ENCODE results near the gene ADAM17.
"Not testable (repeated sequence)": the region's sequence is repeated elsewhere in the genome, so short reads cannot be mapped to it uniquely, and the experiment has no call there.

The ADAM17 gene

DNA sequence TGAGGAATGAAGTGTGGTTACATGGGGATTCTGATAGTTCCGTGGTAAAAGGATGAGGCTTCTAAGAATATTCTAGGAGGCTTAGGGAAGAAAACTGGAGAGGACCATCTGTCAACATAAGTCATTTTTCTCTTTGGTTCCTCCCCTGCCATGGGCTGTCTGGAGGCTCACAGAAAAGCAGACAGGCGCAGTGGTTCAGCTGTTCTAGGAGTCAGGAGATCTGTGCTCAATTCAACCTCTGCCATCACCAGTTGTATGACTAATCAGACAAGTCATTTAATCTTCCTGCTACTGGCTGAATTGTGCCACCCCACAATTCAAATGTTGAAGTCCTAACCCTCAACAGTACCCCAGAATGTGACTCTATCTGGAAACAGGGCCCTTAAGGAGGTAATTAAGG is 36.4 kb downstream of the ADAM17 start:
- no peak for DNase-seq (ENCODE audit: low spot score)

DNA sequence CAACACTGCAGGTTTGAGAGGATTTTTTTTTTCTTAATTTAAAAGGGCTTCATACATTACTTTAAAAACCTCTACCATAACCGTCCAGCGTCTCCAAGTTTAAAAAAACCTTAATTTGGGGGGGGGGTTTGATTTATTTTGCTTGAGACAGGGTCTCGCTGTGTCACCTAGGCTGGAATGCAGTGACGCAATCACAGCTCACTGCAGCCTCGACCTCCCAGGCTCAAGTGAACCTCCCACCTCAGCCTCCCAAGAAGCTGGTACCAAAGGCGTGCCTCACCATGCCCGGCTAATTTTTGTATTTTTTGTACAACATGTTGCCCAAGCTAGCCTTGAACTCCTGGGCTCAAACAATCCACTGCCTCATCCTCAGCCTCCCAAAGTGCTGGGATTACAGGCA is 36.9 kb downstream of the ADAM17 start:
- DNase-seq (ENCODE audit: low spot score), result no peak

DNA sequence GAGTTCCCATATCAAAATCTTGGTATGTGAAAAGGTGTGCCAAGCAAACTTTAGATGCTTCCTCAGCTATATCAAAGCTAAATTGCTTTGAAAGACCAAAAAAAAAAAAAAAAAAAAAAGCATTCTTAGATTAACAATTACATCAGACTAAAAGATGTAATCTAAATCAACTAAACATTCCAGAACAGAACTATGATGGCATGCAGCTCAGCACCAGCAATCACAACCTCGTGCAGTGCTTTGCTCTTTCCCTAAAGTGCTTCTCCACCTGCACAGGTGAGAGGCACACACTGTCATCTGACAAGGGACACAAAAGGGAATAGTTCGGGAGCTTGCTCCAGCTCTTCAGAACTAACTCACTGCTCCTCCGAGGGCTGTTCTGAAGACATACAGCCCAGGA is 37.5 kb downstream of the ADAM17 start:
- DNase-seq (ENCODE audit: low spot score), result no peak

DNA sequence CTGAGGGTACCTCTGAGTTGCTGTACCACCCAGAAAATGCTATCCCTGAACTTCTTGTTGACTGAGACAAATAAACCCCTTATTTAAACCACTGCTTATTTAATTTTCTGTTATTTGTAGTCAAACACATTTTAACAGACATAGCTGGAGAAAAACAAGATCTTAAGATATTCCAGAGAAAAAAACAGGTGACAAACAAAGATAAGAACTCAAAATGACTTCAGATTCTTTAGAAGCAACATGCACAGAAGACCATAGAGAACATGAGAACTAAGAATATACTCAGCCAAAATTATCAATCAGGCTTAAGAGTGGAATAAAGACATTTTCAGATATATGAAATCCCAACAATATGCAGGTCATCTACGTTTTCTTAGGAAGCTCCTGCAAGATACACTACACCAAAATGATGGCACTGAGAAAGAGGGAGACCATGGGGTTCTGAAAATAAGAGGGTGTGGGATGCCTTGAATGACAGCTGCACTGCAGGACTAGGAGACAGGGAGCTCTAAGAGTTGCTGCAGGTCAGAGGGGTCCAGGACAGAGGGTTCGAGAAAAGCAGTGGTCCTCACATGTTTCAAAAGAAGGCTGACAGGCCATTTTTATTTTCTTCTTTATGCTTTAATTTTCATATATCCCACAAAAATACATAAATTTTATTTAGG is 38.4 kb downstream of the ADAM17 start:
- DNase-seq (ENCODE audit: low spot score), result no peak

DNA sequence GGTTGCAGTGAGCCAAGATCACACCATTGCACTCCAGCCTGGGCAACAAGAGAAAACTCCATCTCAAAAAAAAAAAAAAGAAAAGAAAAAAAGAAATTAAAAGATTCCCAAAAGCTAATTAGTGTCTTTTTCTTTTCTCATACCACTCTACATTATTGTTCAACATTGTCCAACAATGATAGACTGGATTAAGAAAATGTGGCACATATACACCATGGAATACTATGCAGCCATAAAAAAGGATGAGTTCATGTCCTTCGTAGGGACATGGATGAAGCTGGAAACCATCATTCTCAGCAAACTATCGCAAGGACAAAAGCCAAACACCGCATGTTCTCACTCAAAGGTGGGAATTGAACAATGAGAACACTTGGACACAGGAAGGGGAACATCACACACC is 41.7 kb downstream of the ADAM17 start:
- not testable (repeated sequence) for DNase-seq (ENCODE audit: low spot score)

DNA sequence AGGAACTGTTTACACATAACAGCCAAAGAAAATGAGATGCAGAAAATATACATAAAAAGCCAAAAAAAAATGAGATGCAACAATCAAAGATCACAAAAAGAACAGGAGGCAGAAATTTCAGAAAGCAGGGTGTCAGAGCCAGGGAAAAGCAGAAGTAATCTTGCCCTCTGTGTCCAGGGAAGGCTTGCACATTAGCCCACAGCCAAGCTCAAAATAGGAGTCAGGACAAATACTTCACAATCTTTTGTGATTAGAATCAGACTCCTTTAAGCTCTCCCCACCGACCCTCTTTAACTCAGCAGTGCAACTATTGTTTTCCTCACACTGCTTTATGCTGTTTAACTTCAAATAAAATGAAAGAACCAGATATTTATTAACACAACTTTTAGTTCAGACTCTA is 46.7 kb downstream of the ADAM17 start:
- no peak for DNase-seq (ENCODE audit: low spot score)

DNA sequence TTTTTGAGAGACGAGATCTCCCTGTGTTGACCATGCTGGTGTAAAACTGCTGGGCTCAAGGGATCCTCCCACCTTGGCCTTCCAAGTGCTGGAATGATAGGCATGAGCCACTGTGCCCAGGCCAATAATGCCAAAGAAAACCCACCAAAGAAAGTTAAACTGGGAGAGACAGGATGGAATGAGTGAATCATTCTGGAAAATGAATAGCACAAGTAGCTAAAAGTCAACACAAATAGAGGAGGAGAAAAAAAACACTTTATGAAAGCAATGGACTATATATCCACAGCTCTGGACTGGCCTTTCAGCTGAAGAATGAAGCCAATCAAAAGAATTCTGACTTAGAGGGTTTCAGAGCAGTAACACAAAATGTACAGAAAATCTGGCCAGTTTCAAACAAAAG is 57.4 kb downstream of the ADAM17 start:
- DNase-seq (ENCODE audit: low spot score), result no peak

DNA sequence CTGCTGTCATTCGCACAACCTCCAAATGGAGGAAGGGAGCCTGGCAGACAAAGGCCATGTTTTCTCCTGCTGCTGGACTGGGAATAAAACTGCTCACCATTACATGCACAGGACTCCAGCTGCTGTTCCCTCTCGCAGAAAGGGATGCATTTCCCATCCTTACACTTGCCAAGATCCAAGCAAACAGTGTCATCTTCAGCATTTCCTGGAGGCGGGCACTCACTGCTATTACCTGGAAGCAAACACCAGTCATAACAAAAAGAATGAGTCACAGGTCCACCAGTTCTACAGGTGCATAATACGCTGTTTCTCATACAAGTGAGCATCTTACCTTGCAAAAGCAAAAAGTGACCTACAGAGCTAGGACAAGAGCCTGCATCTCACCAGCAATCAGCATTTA is 58.6 kb downstream of the ADAM17 start:
- no peak for DNase-seq (ENCODE audit: low spot score)

DNA sequence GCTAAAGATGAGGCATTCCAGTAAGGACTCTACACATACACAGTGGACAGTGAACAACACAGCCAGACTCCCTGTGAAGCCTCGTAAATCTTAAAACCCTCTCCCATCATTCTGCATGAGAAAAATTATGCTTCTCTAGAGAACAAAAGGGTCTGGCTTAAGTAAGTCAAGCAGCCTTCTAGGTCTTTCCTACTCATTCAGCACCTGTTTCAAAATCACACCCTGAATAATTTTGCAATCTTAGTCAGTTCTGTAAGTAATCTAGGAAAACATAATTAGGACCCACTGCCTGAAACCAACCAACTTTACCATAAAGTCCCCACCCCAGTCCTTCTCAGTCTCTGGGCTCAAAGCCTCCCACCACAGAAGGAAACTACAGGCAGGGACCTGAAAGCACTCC is 61.5 kb downstream of the ADAM17 start:
- DNase-seq (ENCODE audit: low spot score), result no peak

DNA sequence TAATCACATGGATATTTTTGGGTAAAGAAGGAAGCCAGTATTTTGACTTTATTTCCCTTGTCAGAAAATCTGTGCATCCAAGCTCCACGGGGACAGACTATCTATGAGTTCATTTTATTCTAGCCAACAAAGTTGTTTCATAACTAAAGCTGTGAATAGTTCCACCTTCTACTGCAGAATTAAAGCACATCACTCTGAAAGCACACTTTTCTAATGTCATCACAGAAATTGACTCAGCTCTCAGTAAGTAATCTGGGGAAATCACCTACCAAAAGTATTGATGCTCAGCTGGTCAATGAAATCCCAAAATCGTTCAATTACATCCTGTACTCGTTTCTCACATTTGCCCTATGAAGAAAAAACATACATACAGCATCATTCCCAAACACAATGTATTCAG is 62.2 kb downstream of the ADAM17 start:
- DNase-seq (ENCODE audit: low spot score), result no peak

DNA sequence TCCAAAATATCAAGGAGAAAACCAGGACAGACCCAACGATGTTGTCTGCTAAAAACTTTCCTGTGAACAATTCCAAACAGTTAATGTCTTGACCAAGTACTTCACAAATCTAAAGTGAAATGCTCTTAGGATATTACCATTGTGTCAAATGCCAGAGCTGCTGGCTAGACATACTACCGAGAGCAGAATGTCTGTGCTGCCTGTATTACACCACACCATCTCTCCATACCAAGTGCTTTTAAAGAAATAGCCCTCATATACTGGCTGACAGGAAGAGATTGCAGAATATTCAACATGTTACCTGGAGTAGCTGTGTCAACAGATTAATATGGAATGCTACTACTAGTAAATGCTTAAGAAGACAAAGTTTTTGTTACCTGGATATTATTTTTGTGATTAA is 62.7 kb downstream of the ADAM17 start:
- no peak for DNase-seq (ENCODE audit: low spot score)

DNA sequence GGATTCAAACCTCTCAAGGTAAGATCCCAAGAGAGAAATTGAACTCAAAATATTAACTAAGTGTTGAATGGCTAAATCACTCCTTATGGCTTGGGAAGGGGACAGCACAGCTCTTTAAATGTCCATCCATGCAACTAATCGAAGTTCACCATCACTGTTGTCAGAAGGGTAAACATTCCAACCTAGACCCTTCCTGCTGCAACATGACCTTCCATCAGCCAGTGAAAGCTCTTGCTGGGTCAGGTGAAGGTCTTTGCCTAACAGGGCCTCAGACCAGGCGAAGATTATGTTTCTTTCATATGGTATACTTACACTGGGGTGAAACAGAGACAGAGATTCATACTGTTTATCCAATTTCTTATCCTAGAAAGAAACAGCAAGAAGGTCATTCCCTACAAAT is 64.8 kb downstream of the ADAM17 start:
- DNase-seq (ENCODE audit: low spot score), result no peak

DNA sequence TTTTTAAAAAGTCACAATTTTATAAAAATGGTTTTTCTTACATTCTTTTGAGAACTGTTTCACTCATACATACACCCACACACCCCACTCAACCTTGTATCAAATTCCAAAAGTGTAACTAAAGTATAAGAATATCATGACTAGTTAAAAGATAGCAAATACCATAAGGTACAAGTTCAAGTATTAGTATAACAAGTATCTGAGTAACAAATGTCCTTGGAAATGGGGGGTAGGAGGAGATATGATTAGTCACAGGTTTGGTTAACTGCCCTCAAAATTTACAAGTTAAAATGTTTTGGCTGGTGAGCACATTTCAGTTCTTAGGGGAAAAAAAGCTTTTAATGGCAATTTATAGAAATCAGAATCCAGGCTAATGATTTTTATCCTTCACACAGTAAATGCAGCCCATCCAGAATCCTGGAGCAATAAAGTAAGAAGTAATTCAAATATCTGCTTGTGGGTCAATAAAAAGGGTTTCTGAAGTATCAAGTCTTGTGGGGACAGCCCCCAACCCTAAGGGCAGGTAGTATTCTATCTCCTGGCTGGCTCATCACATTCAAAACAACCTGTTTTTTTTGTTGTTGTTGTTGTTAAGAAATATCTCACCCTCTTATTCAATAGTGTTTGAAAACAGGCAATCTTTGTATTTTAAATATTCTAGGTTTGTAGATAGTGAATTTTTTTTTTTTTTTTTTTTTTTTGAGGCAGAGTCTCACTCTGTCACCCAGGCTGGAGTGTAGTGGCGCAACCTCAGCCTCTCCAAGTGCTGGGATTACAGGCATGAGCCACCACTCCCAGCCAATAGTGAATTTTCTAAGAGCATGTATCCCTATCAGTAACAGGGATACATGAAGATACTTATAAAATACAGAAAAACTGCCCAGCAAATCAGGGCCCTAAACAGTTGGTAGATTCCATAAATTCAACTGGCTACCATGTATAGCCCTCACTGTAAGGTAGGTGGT is 66.8 kb downstream of the ADAM17 start:
- no peak for DNase-seq (ENCODE audit: low spot score)

DNA sequence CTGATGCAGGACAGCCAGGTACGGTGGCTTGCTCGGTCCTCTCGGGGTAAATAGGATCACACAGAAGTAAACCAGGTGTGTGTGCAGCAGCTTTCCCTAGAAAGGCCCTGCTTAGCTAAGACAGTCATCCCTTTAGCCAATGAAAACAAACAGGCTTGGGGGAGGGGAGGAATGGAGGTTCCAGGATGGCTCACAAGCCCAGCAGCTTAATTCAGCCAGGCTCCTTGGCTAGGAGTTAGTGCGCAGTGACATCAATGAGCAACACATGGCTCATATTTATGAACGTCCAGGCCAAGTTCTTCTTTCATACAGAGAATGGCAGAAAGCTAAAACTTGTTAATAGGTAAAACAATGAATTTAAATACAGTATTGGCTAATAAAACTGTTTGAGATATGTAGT is 71.1 kb downstream of the ADAM17 start:
- no peak for DNase-seq (ENCODE audit: low spot score)

DNA sequence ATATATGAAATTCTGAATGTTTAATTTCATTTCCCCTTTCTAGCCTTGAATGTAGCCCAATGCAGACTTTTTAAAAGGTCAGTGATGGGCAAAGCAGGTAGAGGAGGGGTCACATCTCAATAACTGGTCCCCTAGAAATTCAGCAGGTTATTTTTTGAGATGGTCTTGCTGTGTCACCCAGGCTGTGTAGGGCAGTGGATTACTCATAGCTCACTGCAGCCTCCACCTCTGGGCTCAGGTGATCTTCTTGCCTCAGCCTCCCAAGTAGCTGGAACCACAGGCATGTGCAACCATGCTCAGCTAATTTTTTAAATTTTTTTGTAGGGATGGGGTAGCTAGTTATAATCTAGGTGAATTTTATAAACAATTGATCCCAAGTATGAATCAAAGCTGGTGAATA is 72.5 kb downstream of the ADAM17 start:
- no peak for DNase-seq (ENCODE audit: low spot score)

DNA sequence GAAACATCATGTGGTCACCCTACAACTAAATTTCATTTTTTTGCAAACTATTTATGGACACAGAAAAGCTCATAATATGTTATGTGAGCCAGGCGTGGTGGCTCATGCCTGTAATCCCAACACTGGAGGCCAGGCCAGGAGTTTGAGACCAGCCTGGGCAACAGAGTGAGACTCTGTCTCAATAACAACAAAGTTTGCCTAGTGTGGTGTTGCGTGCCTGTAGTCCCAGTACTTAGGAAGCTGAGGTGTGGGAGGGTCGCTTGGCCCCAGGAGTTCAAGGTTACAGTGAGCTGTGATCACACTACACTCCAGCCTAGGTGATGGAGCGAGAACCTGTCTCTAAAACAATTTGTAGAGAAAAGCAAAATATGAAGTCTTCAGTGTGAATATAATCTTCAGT is 75.5 kb downstream of the ADAM17 start:
- no peak for DNase-seq (ENCODE audit: low spot score)

DNA sequence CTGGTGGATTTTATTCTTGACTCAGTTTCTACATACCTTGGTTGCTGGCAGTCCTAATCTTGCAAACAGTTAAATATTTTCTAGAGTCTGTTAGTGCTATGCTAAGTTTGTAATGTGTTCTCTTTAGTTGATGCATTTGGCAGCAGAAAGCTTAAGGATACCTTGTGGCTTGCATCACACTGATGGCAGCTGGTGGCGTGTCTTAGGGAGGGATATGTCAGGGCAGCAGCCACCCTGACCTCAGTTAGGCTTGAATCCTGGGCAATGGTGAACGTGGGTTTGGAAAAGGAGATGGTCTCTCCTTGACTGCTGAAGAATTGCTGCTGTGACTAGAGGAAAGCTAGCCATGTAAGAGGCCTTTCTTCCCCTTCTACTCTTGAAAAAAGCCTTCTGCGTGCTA is 77.1 kb downstream of the ADAM17 start:
- DNase-seq (ENCODE audit: low spot score), result no peak

DNA sequence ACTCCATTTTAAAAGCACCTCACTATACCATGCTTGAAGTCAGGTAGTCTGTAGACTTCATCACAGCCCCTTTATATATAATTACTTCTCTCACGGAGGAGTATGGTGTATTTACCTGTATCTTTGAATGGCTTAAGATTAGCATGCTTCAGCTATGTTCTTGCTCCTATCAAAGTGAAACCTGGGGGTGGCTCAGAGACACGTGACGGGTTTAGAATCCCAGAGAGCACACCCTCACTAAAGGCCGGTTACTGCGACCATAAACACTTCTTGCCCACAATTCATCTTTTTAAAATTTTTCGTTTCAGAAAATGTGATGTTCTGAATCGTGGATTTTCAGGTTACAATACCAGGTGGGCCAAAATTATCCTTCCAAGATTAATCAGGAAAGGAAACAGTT is 77.7 kb downstream of the ADAM17 start:
- no peak for DNase-seq (ENCODE audit: low spot score)

DNA sequence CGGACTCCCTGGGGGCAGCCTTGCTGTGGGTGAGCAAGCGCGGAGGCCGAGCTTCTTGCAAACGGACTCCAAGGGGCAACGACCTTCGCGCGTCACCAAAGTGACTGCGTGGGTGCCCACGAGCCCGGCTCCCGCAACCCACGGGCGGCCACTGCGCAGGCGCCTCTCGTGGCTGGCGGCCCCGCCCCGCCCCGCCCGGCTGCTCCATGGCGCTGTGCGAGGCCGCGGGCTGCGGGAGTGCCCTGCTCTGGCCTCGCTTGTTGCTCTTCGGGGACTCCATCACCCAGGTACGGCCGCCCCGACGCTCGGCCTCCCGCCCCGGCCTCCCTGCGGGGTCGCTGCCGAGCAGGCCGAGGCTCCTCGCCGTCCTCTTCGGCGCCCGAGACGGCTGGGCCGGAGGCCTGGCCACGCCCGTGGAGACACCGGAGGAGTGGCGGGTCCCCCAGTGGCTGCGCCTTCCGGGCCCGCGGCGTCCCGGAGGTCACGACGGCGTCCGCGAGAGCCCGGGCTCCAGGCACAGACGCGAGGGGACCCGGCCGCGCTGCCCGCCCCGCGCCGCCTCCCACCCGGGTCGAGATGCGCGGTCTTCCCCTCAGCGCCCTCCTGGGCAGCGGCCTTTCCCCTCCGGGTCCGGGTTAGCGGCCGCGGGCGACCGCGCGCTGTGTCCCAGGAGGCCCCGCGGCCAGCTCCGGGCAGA is 81.1 kb downstream of the ADAM17 start, which contains the start of gene IAH1:
IAH1 (plus strand) TSS at position 191 of the 697 bp plus-strand sequence; CDS start at position 207, 16 bp downstream.
- peak; percentile 77 for DNase-seq (ENCODE audit: low spot score)

DNA sequence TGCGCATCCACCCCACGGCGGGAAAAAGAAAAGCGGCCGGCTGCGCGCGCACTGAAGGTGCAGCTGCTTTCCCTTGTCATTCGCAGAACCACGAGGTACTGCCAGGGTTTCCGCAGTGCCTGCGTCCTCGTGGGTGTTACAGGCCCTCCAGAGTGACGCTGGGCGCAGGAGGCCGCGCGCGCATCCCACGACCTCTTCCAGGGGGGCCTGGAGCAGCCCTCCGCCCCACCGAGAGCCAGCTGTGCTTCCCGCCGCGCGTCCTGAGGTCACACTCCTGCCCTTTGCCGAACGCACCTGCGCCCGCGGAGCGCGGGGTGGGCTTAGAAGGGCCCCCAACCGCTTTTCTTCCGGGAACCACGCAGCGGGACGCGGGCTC is 81.7 kb downstream of the ADAM17 start:
- DNase-seq (ENCODE audit: low spot score), result peak; percentile 71

DNA sequence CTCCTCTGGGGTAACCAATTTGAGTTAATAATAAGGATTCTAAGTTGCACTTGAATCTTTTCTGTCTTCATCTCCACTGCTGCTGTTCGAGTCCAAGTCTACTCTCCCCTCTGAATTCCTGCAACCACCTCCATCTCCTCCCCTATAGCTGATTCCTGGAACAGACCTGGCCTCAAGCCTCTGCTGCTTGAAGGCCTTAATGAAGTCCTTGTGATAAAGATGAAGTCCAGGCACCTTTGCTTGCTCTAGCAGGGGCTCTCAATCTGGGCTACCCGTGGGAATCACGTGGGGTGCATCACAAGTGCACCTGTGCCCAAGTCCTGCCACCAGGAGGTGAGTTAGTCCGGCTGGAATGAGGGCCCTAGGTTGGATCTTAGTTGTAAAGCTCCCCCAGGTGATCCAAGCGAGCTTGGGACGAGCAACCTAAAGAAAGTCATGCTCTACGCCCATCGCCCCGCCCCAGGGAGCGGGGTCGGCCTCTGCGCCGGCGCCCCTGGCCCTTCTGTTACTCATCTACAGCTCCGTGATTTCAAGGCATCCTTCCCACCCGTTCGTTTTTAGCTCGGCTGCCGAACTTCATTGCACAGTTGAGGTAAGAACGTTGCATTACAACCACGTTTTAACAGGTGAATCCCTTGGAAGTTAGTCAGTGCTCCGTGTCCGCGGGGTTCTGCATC is 82.2 kb downstream of the ADAM17 start:
- no peak for DNase-seq (ENCODE audit: low spot score)

DNA sequence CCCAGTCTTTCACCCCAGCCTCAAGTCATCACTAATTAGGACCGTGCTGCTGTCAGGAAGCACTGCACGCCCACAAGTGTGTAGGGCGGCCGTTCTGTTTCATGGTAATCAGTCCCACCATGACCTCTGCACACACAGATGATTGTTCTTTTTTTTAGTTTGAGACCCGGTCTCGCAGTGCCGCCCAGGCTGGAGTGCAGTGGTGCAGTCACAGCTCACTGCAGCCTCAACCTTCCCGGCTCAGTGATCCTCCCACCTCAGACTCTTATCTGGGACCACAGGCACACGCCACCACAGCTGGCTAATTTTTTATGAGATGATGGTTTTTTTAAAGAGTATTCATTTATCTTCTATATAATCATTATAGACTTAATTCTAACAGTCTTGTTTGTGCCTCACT is 83.1 kb downstream of the ADAM17 start:
- no peak for DNase-seq (ENCODE audit: low spot score)
